Smooth muscle cell (in vitro differentiated cells): ENCODE data around the gene HBE1. TPM values are rescaled to one million over a fixed set of nuclear protein-coding genes. Genes with fewer than 3 reads are reported as not detected.

ENCODE experiments used
- DNase-seq: peaks from one replicate; lab custom pipeline; 2025; ENCODE audit not compliant: unreplicated experiment; lab: John Stamatoyannopoulos, UW
- H2AFZ ChIP-seq: fragments of 200-600 bp; sonication (generic); 2 replicates; pipeline ENCODE4 v1.6.0; 2016; ENCODE audit warnings: antibody characterized with exemption, low read depth, mild to moderate bottlenecking
- H3F3A ChIP-seq: fragments of 200-600 bp; sonication (generic); 2 replicates; pipeline ENCODE4 v1.6.0; 2017; ENCODE audit warnings: antibody characterized with exemption, low read depth
- H3K27ac ChIP-seq: fragments of 200-600 bp; sonication (generic); 2 replicates; pipeline ENCODE4 v1.5.1; 2016; ENCODE audit warnings: low read depth, mild to moderate bottlenecking
- H3K27me3 ChIP-seq: fragments of 200-600 bp; sonication (generic); 2 replicates; pipeline ENCODE4 v1.6.1; 2016; ENCODE audit warnings: low read depth, mild to moderate bottlenecking
- H3K36me3 ChIP-seq: fragments of 200-600 bp; sonication (generic); 2 replicates; pipeline ENCODE4 v1.5.1; 2016; ENCODE audit warnings: low read depth
- H3K4me1 ChIP-seq: fragments of 200-600 bp; sonication (generic); 2 replicates; pipeline ENCODE4 v1.5.1; 2016; ENCODE audit warnings: low read depth
- H3K4me2 ChIP-seq: fragments of 200-600 bp; sonication (generic); 2 replicates; pipeline ENCODE4 v1.6.0; 2016; ENCODE audit warnings: mild to moderate bottlenecking
- H3K4me3 ChIP-seq: fragments of 200-600 bp; sonication (generic); 2 replicates; pipeline ENCODE4 v1.5.1; 2016; ENCODE audit warnings: mild to moderate bottlenecking
- H3K79me2 ChIP-seq: fragments of 200-600 bp; sonication (generic); 2 replicates; pipeline ENCODE4 v1.6.0; 2016; ENCODE audit warnings: low read depth, mild to moderate bottlenecking
- H3K9ac ChIP-seq: fragments of 200-600 bp; sonication (generic); 2 replicates; pipeline ENCODE4 v1.6.0; 2016; ENCODE audit warnings: low read depth
- H3K9me3 ChIP-seq: fragments of 200-600 bp; sonication (generic); replicated peaks from 2 replicates; pipeline ENCODE4 v1.5.1; 2016; ENCODE audit warnings: low read depth
- H4K20me1 ChIP-seq: fragments of 200-600 bp; sonication (generic); 2 replicates; pipeline ENCODE4 v1.6.0; 2016; ENCODE audit warnings: low read depth
- CTCF ChIP-seq: fragments of 200-600 bp; sonication (generic); IDR thresholded peaks from 2 replicates; pipeline ENCODE4 v1.5.1; 2017; ENCODE audit warnings: borderline replicate concordance, mild to moderate bottlenecking, antibody characterized with exemption; ENCODE audit not compliant: insufficient read depth, poor library complexity, severe bottlenecking
- WGBS: methylation state at CpG from one replicate; pipeline ENCODE4 v1.1.7; 2016; ENCODE audit warnings: low lambda C conversion rate; 5-methylcytosine and 5-hydroxymethylcytosine counted together
- polyA plus RNA-seq: library from polyadenylated mRNA; unstranded; fragments of >200 nt; fragmentation: Nextera tagmentation; extraction: Ambion mirVana; gene quantifications from 2 replicates; pipeline ENCODE4 v1.2.1, GENCODE V29; 2016
- total RNA-seq: library from RNA; depleted of rRNA; stranded (reverse); fragments of >200 nt; gene quantifications from 2 replicates; pipeline ENCODE4 v1.2.3, GENCODE V29; 2014

The HBE1 gene
- total and polyA plus RNA-seq, 2 experiments from 2014 or later, result not detected

- H3K4me1 ChIP-seq, result no peaks in the 10 kb centered on the region
- TF ChIP-seq CTCF, result no peak
- DNase-seq, result no peak
- H3K27ac ChIP-seq, result no peak overlapping the region
- no peak overlapping the region for H3K9ac ChIP-seq
- 56% methylated on average over 2 of the region's 2 CpGs for WGBS
- no peak overlapping the region for H3K4me2 ChIP-seq
- no peaks in the 10 kb centered on the region for H4K20me1 ChIP-seq
- no peak overlapping the region for H3K4me3 ChIP-seq
- no peaks in the 10 kb centered on the region for H3K9me3 ChIP-seq
- H3K79me2 ChIP-seq, result no peaks in the 10 kb centered on the region
- H3K27me3 ChIP-seq, result no peaks in the 10 kb centered on the region
- H3F3A ChIP-seq, result no peaks in the 10 kb centered on the region
- no peak overlapping the region for H2AFZ ChIP-seq
- H3K36me3 ChIP-seq, result no peaks in the 10 kb centered on the region
These were observed 29.3 kb downstream of the HBE1 start for GRCh38 chr11:5240458-5240857.

GRCh38 chr11:5240056-5240455 is 29.7 kb downstream of the HBE1 start:
- whole genome bisulfite sequencing, result 92% methylated on average over 1 of the region's 1 CpG
- DNase-seq, result no peak
- H3K9ac ChIP-seq, result no peak overlapping the region

GRCh38 chr11:5239046-5239445 is 30.7 kb downstream of the HBE1 start:
- Histone ChIP-seq H3K27ac (no peak overlapping the region), H3K36me3 (no peaks in the 10 kb centered on the region), H3K27me3 (no peaks in the 10 kb centered on the region), H3F3A (no peaks in the 10 kb centered on the region), H3K79me2 (no peaks in the 10 kb centered on the region), H3K4me2 (no peak overlapping the region), H3K9ac (no peak overlapping the region), H4K20me1 (no peaks in the 10 kb centered on the region), H3K4me1 (no peaks in the 10 kb centered on the region), H3K4me3 (no peak overlapping the region), H3K9me3 (no peaks in the 10 kb centered on the region), H2AFZ (no peak overlapping the region)
- TF ChIP-seq CTCF, result no peak
- no peak for DNase-seq

More at GRCh38 chr11:5240056-5240455, 29.7 kb downstream of the HBE1 start:
- no peaks in the 10 kb centered on the region for H3K4me1 ChIP-seq
- no peaks in the 10 kb centered on the region for H3K9me3 ChIP-seq
- H3K36me3 ChIP-seq, result no peaks in the 10 kb centered on the region
- no peaks in the 10 kb centered on the region for H3K79me2 ChIP-seq
- no peaks in the 10 kb centered on the region for H3F3A ChIP-seq
- H3K4me2 ChIP-seq, result no peak overlapping the region
- H3K27ac ChIP-seq, result no peak overlapping the region
- TF ChIP-seq CTCF, result no peak
- H3K4me3 ChIP-seq, result no peak overlapping the region
- H2AFZ ChIP-seq, result no peak overlapping the region
- no peaks in the 10 kb centered on the region for H4K20me1 ChIP-seq
- H3K27me3 ChIP-seq, result no peaks in the 10 kb centered on the region

GRCh38 chr11:5238486-5238885 is 31.3 kb downstream of the HBE1 start:
- Histone ChIP-seq H3F3A (no peaks in the 10 kb centered on the region), H3K27me3 (no peaks in the 10 kb centered on the region), H4K20me1 (no peaks in the 10 kb centered on the region), H3K9ac (no peak overlapping the region), H3K4me1 (no peaks in the 10 kb centered on the region), H3K9me3 (no peaks in the 10 kb centered on the region), H3K27ac (no peak overlapping the region), H2AFZ (no peak overlapping the region), H3K4me3 (no peak overlapping the region), H3K79me2 (no peaks in the 10 kb centered on the region), H3K4me2 (no peak overlapping the region), H3K36me3 (no peaks in the 10 kb centered on the region)
- WGBS, result 84% methylated on average over 2 of the region's 2 CpGs
- no peak for DNase-seq
- no peak for TF ChIP-seq CTCF
